H9 (cell line): ENCODE data around the gene VIPR2. TPM values are rescaled to one million over a fixed set of nuclear protein-coding genes. Genes with fewer than 3 reads are reported as not detected.

Experiments
- DNase-seq: peaks from one replicate; pipeline ENCODE4 v3.0.0-alpha.2; 2017
- H2AFZ ChIP-seq: one replicate; pipeline ENCODE4 v1.6.1; 2013; ENCODE audit warnings: mild to moderate bottlenecking, low read length, control low read depth, moderate library complexity
- H2AK5ac ChIP-seq: 2 replicates; pipeline ENCODE4 v1.6.1; 2013; ENCODE audit warnings: low read length, control low read depth, mixed read lengths; ENCODE audit not compliant: insufficient read length
- H2BK120ac ChIP-seq: one replicate; pipeline ENCODE4 v1.6.1; 2013; ENCODE audit warnings: low read depth, mild to moderate bottlenecking, low read length, control low read depth, inconsistent platforms; ENCODE audit not compliant: poor library complexity, severe bottlenecking
- H2BK12ac ChIP-seq: 2 replicates; pipeline ENCODE4 v1.6.1; 2013; ENCODE audit warnings: low read length, control low read depth, mixed read lengths, low read depth; ENCODE audit not compliant: insufficient read length
- H2BK15ac ChIP-seq: 2 replicates; pipeline ENCODE4 v1.6.1; 2013; ENCODE audit warnings: low read depth, low read length, control low read depth
- H2BK20ac ChIP-seq: one replicate; pipeline ENCODE4 v1.6.1; 2013; ENCODE audit warnings: low read depth, mild to moderate bottlenecking, low read length, control low read depth, inconsistent platforms; ENCODE audit not compliant: poor library complexity, severe bottlenecking
- H2BK5ac ChIP-seq: 2 replicates; pipeline ENCODE4 v1.6.1; 2013; ENCODE audit warnings: low read length, control low read depth, mixed read lengths; ENCODE audit not compliant: insufficient read length
- H3K14ac ChIP-seq: 2 replicates; pipeline ENCODE4 v1.6.1; 2013; ENCODE audit warnings: low read length, control low read depth; ENCODE audit not compliant: insufficient read depth
- H3K18ac ChIP-seq: 2 replicates; pipeline ENCODE4 v1.6.1; 2013; ENCODE audit warnings: low read depth, mild to moderate bottlenecking, mixed read lengths, low read length, control low read depth; ENCODE audit not compliant: insufficient read length
- H3K23ac ChIP-seq: 2 replicates; pipeline ENCODE4 v1.6.1; 2013; ENCODE audit warnings: low read length, control low read depth, mixed read lengths, low read depth; ENCODE audit not compliant: insufficient read length
- H3K23me2 ChIP-seq: 2 replicates; pipeline ENCODE4 v1.6.1; 2013; ENCODE audit warnings: low read depth, mild to moderate bottlenecking, mixed read lengths, low read length, control low read depth; ENCODE audit not compliant: insufficient read length, poor library complexity, severe bottlenecking
- H3K27ac ChIP-seq: 2 replicates; pipeline ENCODE4 v1.5.1; 2013; ENCODE audit warnings: low read length, control low read depth, mixed read lengths, low read depth; ENCODE audit not compliant: insufficient read length
- H3K27me3 ChIP-seq: 2 replicates; pipeline ENCODE4 v1.6.1; 2013; ENCODE audit warnings: low read length, control low read depth, inconsistent platforms; ENCODE audit not compliant: insufficient read depth
- H3K4ac ChIP-seq: 2 replicates; pipeline ENCODE4 v1.6.1; 2013; ENCODE audit warnings: low read depth, mild to moderate bottlenecking, control low read depth, inconsistent platforms, low read length, moderate library complexity
- H3K4me1 ChIP-seq: 2 replicates; pipeline ENCODE4 v1.6.1; 2013; ENCODE audit warnings: low read length, control low read depth, inconsistent platforms; ENCODE audit not compliant: insufficient read depth
- H3K4me2 ChIP-seq: 2 replicates; pipeline ENCODE4 v1.6.1; 2013; ENCODE audit warnings: low read length, control low read depth, mixed read lengths; ENCODE audit not compliant: insufficient read length, insufficient read depth
- H3K56ac ChIP-seq: 2 replicates; pipeline ENCODE4 v1.6.1; 2013; ENCODE audit warnings: low read depth, mild to moderate bottlenecking, mixed read lengths, low read length, control low read depth; ENCODE audit not compliant: insufficient read length
- H3K79me1 ChIP-seq: 2 replicates; pipeline ENCODE4 v1.6.1; 2013; ENCODE audit warnings: low read depth, mild to moderate bottlenecking, moderate library complexity, low read length, control low read depth, inconsistent platforms; ENCODE audit not compliant: insufficient read depth, poor library complexity, severe bottlenecking
- H3K79me2 ChIP-seq: 2 replicates; pipeline ENCODE4 v1.6.1; 2013; ENCODE audit warnings: low read length, control low read depth, inconsistent platforms; ENCODE audit not compliant: insufficient read depth
- H3K9ac ChIP-seq: 2 replicates; pipeline ENCODE4 v1.6.1; 2013; ENCODE audit warnings: low read length, control low read depth, mixed read lengths; ENCODE audit not compliant: insufficient read length; ENCODE audit errors: extremely low read depth
- H3K9me3 ChIP-seq: one replicate; pipeline ENCODE4 v1.6.1; 2013; ENCODE audit warnings: low read depth, low read length, inconsistent platforms; ENCODE audit not compliant: control insufficient read depth
- H3T11ph ChIP-seq: one replicate; pipeline ENCODE4 v1.6.1; 2013; ENCODE audit warnings: mild to moderate bottlenecking, low read length, control low read depth, inconsistent platforms
- H4K20me1 ChIP-seq: one replicate; pipeline ENCODE4 v1.6.1; 2013; ENCODE audit not compliant: control insufficient read depth, insufficient read length, insufficient read depth
- H4K5ac ChIP-seq: 2 replicates; pipeline ENCODE4 v1.6.1; 2013; ENCODE audit warnings: low read depth, mild to moderate bottlenecking, mixed read lengths, low read length, control low read depth; ENCODE audit not compliant: insufficient read length
- H4K8ac ChIP-seq: replicated peaks from 2 replicates; pipeline ENCODE4 v1.6.1; 2013; ENCODE audit warnings: low read length, control low read depth, mixed read lengths, low read depth; ENCODE audit not compliant: insufficient read length
- H4K91ac ChIP-seq: 2 replicates; pipeline ENCODE4 v1.6.1; 2013; ENCODE audit warnings: low read depth, mild to moderate bottlenecking, moderate library complexity, mixed read lengths, low read length, control low read depth; ENCODE audit not compliant: insufficient read length
- H3K27ac Mint-ChIP-seq, 3 experiments: 2 replicates in 2 of 3; 3 replicates in 1 of 3; pipeline ENCODE4 v1.8.0; 2020 to 2021; ENCODE audit warnings: mixed read lengths in 3 of 3, mild to moderate bottlenecking in 1 of 3, moderate library complexity in 1 of 3
- H3K27me3 Mint-ChIP-seq: 2 replicates; pipeline ENCODE4 v1.8.0; 2021; ENCODE audit warnings: low read depth, mild to moderate bottlenecking, moderate library complexity, mixed read lengths
- H3K36me3 Mint-ChIP-seq, 3 experiments: 2 replicates in 2 of 3; 3 replicates in 1 of 3; pipeline ENCODE4 v1.8.0; 2020 to 2021; ENCODE audit warnings: low read depth in 3 of 3, mixed read lengths in 3 of 3; ENCODE audit not compliant: insufficient read depth in 1 of 3
- H3K4me1 Mint-ChIP-seq, 2 experiments: 2 replicates each; pipeline ENCODE4 v1.8.0; 2020; ENCODE audit warnings: mixed read lengths in 2 of 2
- H3K4me3 Mint-ChIP-seq, 2 experiments: 2 replicates in 1 of 2; 3 replicates in 1 of 2; pipeline ENCODE4 v1.8.0; 2020 to 2021; ENCODE audit warnings: mild to moderate bottlenecking in 2 of 2, mixed read lengths in 2 of 2, moderate library complexity in 1 of 2
- H3K9me3 Mint-ChIP-seq, 2 experiments: 2 replicates in 1 of 2; 3 replicates in 1 of 2; pipeline ENCODE4 v1.8.0; 2020; ENCODE audit warnings: mild to moderate bottlenecking in 2 of 2, mixed read lengths in 2 of 2, moderate library complexity in 1 of 2
- WGBS: extraction: QIAGEN DNeasy Blood & Tissue Kit; methylation state at CpG from one replicate; pipeline ENCODE4 v1.1.7; 2013; ENCODE audit warnings: missing lambda C conversion rate, low lambda C conversion rate, mixed read lengths; ENCODE audit not compliant: insufficient read length; ENCODE audit errors: extremely low coverage; 5-methylcytosine and 5-hydroxymethylcytosine counted together
- total RNA-seq: library from RNA; stranded (reverse); gene quantifications from 2 replicates; pipeline ENCODE4 v1.2.1, GENCODE V29; 2021
- TF ChIP-seq, protein P1 (sequence below): fragments of 200-600 bp; sonication (generic); conservative IDR thresholded peaks from 3 replicates; pipeline ENCODE4 v1.8.0; 2021; ENCODE audit warnings: antibody characterized with exemption, mild to moderate bottlenecking

The VIPR2 gene
- total RNA-seq, 1 experiment from 2014 or later, result 1.6 TPM

GRCh38 chr7:159088016-159088865 is 56.4 kb downstream of the VIPR2 start:
- no peaks in the 10 kb centered on the region for H3K9me3 Mint-ChIP-seq
- Histone ChIP-seq H3K18ac (no peak overlapping the region), H3K4me2 (no peak overlapping the region), H3K27ac (no peak overlapping the region), H4K20me1 (no peaks in the 10 kb centered on the region), H3K27me3 (no peaks in the 10 kb centered on the region), H3K4ac (no peak overlapping the region), H3K23ac (no peak overlapping the region), H3K14ac (no peak overlapping the region), H4K5ac (no peak overlapping the region), H3K9ac (no peak overlapping the region), H2BK5ac (no peak overlapping the region), H4K8ac (no peak overlapping the region), H2BK12ac (no peak overlapping the region), H3T11ph (no peak overlapping the region), H2BK120ac (no peak overlapping the region), H3K4me1 (no peaks in the 10 kb centered on the region), H3K56ac (no peak overlapping the region), H3K23me2 (no peaks in the 10 kb centered on the region), H2BK15ac (no peak overlapping the region), H3K79me1 (no peaks in the 10 kb centered on the region), H3K9me3 (no peaks in the 10 kb centered on the region), H3K79me2 (no peaks in the 10 kb centered on the region), H2AFZ (no peak overlapping the region), H2AK5ac (no peak overlapping the region), H4K91ac (no peak overlapping the region), H2BK20ac (no peak overlapping the region)
- no peak overlapping the region for H3K4me3 Mint-ChIP-seq
- H3K27ac Mint-ChIP-seq, result no peak overlapping the region; a peak in 2 of 7 replicates
- H3K36me3 Mint-ChIP-seq, result no peaks in the 10 kb centered on the region; a peak in 1 of 7 replicates
- H3K27me3 Mint-ChIP-seq, result no peaks in the 10 kb centered on the region; the same call in 1 of the 2 replicates
- no CpG with 5 or more reads among the region's 18 CpGs for WGBS
- TF ChIP-seq, protein P1, sequence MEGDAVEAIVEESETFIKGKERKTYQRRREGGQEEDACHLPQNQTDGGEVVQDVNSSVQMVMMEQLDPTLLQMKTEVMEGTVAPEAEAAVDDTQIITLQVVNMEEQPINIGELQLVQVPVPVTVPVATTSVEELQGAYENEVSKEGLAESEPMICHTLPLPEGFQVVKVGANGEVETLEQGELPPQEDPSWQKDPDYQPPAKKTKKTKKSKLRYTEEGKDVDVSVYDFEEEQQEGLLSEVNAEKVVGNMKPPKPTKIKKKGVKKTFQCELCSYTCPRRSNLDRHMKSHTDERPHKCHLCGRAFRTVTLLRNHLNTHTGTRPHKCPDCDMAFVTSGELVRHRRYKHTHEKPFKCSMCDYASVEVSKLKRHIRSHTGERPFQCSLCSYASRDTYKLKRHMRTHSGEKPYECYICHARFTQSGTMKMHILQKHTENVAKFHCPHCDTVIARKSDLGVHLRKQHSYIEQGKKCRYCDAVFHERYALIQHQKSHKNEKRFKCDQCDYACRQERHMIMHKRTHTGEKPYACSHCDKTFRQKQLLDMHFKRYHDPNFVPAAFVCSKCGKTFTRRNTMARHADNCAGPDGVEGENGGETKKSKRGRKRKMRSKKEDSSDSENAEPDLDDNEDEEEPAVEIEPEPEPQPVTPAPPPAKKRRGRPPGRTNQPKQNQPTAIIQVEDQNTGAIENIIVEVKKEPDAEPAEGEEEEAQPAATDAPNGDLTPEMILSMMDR, result no peak
- DNase-seq, result peak; percentile 18
- H3K4me1 Mint-ChIP-seq, result no peaks in the 10 kb centered on the region; a peak in 1 of 4 replicates
